Nephron (organoid): ENCODE measurements around the gene BRICD5.
"Not testable (repeated sequence)": the region's sequence is repeated elsewhere in the genome, so short reads cannot be mapped to it uniquely, and the experiment has no call there.

Experiments
- H3K27ac Mint-ChIP-seq, 3 experiments: 2 replicates each; pipeline ENCODE4 v1.8.0; 2020; ENCODE audit warnings: mixed read lengths in 3 of 3, mild to moderate bottlenecking in 2 of 3, moderate library complexity in 1 of 3
- H3K27me3 Mint-ChIP-seq: 2 replicates; pipeline ENCODE4 v1.8.0; 2021; ENCODE audit warnings: low read depth, mild to moderate bottlenecking, moderate library complexity, mixed read lengths
- H3K36me3 Mint-ChIP-seq: 2 replicates; pipeline ENCODE4 v1.8.0; 2020; ENCODE audit warnings: low read depth, mixed read lengths
- H3K4me1 Mint-ChIP-seq: 2 replicates; pipeline ENCODE4 v1.8.0; 2020; ENCODE audit warnings: mixed read lengths
- H3K4me3 Mint-ChIP-seq, 3 experiments: 2 replicates each; pipeline ENCODE4 v1.8.0; 2020; ENCODE audit warnings: mild to moderate bottlenecking in 3 of 3, mixed read lengths in 3 of 3, moderate library complexity in 2 of 3
- H3K9me3 Mint-ChIP-seq: 2 replicates; pipeline ENCODE4 v1.8.0; 2020; ENCODE audit warnings: mixed read lengths
- CTCF ChIP-seq, 3 experiments: fragments of 200-600 bp; sonication (generic); IDR thresholded peaks; one replicate each; pipeline ENCODE4 v1.5.0; 2021; ENCODE audit warnings: antibody characterized with exemption in 3 of 3; ENCODE audit not compliant: unreplicated experiment in 3 of 3

Gene BRICD5

GRCh38 chr16:2206420-2206779 lies 4.3 kb downstream of the BRICD5 start:
- Mint-ChIP-seq H3K27ac (peak overlapping the region; percentile 39 to 77 (median 48)), H3K4me3 (peak overlapping the region; percentile 82 to 88 (median 84)), H3K4me1 (peaks cover 18% of the 10 kb centered on the region), H3K27me3 (peaks cover 4% of the 10 kb centered on the region), H3K36me3 (peaks cover 10% of the 10 kb centered on the region), H3K9me3 (no peaks in the 10 kb centered on the region)
- no peak for TF ChIP-seq CTCF (IDR thresholded peaks at IDR 0.05; ENCODE audit: unreplicated experiment in 3 of 3)

- Mint-ChIP-seq H3K36me3 (peaks cover 10% of the 10 kb centered on the region), H3K4me1 (peaks cover 18% of the 10 kb centered on the region), H3K9me3 (no peaks in the 10 kb centered on the region), H3K27ac (peak overlapping the region; percentile 48 to 81 (median 77)), H3K4me3 (peak overlapping the region; percentile 82 to 88 (median 84)), H3K27me3 (peaks cover 4% of the 10 kb centered on the region)
- peak in 1 of 3 experiments; percentile 2 for TF ChIP-seq CTCF (IDR thresholded peaks at IDR 0.05; ENCODE audit: unreplicated experiment in 3 of 3)
Observed at GRCh38 chr16:2205967-2206313, 4.7 kb downstream of the BRICD5 start.

GRCh38 chr16:2205104-2205966 lies 5.3 kb downstream of the BRICD5 start, which contains the start of gene MLST8:
Gene MLST8 (plus strand): TSS chr16:2205454. CDS start chr16:2206086, 632 bp downstream.
- H3K4me1 Mint-ChIP-seq = peaks cover 18% of the 10 kb centered on the region
- H3K27ac Mint-ChIP-seq = peak within 1 kb of the TSS; percentile 69 to 91 (median 83)
- H3K4me3 Mint-ChIP-seq = peak within 1 kb of the TSS; percentile 82 to 88 (median 86)
- peak in 2 of 3 experiments; percentile 27 to 46 for TF ChIP-seq CTCF (IDR thresholded peaks at IDR 0.05; ENCODE audit: unreplicated experiment in 3 of 3)
- H3K36me3 Mint-ChIP-seq = peaks cover 10% of the 10 kb centered on the region
- peaks cover 10% of the 10 kb centered on the region for H3K27me3 Mint-ChIP-seq
- H3K9me3 Mint-ChIP-seq = no peaks in the 10 kb centered on the region

GRCh38 chr16:2204416-2205103 lies 6.1 kb downstream of the BRICD5 start:
- H3K36me3 Mint-ChIP-seq = peaks cover 10% of the 10 kb centered on the region
- H3K27ac Mint-ChIP-seq = peak overlapping the region; percentile 69 to 91 (median 83)
- no peaks in the 10 kb centered on the region for H3K9me3 Mint-ChIP-seq
- no peak for TF ChIP-seq CTCF (IDR thresholded peaks at IDR 0.05; ENCODE audit: unreplicated experiment in 3 of 3)
- peak overlapping the region; percentile 81 to 86 (median 84) for H3K4me3 Mint-ChIP-seq
- H3K4me1 Mint-ChIP-seq = peaks cover 18% of the 10 kb centered on the region
- peaks cover 16% of the 10 kb centered on the region for H3K27me3 Mint-ChIP-seq

- Mint-ChIP-seq H3K4me3 (peak overlapping the region; percentile 76 to 84 (median 81)), H3K36me3 (peaks cover 10% of the 10 kb centered on the region), H3K27me3 (peaks cover 21% of the 10 kb centered on the region), H3K27ac (peak overlapping the region in 2 of 3 experiments; percentile 29 to 48), H3K4me1 (peaks cover 18% of the 10 kb centered on the region)
- not testable (repeated sequence) for H3K9me3 Mint-ChIP-seq
Observed at GRCh38 chr16:2203119-2203688, 7.5 kb downstream of the BRICD5 start.

- Mint-ChIP-seq H3K27me3 (peaks cover 31% of the 10 kb centered on the region), H3K9me3 (no peaks in the 10 kb centered on the region), H3K36me3 (no peaks in the 10 kb centered on the region), H3K4me3 (peak overlapping the region in 2 of 3 experiments; percentile 29 to 49), H3K4me1 (peaks cover 6% of the 10 kb centered on the region), H3K27ac (peak overlapping the region in 1 of 3 experiments; percentile 16)
- TF ChIP-seq CTCF (IDR thresholded peaks at IDR 0.05; ENCODE audit: unreplicated experiment in 3 of 3) = no peak
Observed at GRCh38 chr16:2200313-2200712, 10.3 kb downstream of the BRICD5 start.
